ENCODE measurements around the gene LMNTD1. TPM values are rescaled to one million over a fixed set of nuclear protein-coding genes. Genes with fewer than 3 reads are reported as not detected.

The LMNTD1 gene
- polyA plus RNA-seq, 1 donor from 2014 or later = not detected

- Histone ChIP-seq H3F3A (ENCODE audit: insufficient read depth, low read length, poor library complexity, severe bottlenecking) (no peaks in the 10 kb centered on the region), H3K9me3 (ENCODE audit: low read length) (no peaks in the 10 kb centered on the region), H3K9me2 (ENCODE audit: insufficient read depth, low read length) (no peaks in the 10 kb centered on the region), H3K27me3 (ENCODE audit: insufficient read depth, low read depth, low read length) (no peaks in the 10 kb centered on the region), H4K20me1 (ENCODE audit: insufficient read depth) (no peaks in the 10 kb centered on the region), H3K4me3 (ENCODE audit: low read length) (no peak overlapping the region), H3K79me2 (replicated peaks; ENCODE audit: insufficient read depth, low read length) (no peaks in the 10 kb centered on the region), H2AFZ (ENCODE audit: low read depth, low read length) (no peak overlapping the region), H3K27ac (ENCODE audit: low read length) (no peak overlapping the region), H3K36me3 (ENCODE audit: insufficient read depth, low read length) (no peaks in the 10 kb centered on the region), H3K9ac (ENCODE audit: low read length) (no peak overlapping the region), H3K4me2 (ENCODE audit: low read length) (no peak overlapping the region)
- TF ChIP-seq REST (IDR thresholded peaks at IDR 0.05; ENCODE audit: borderline replicate concordance) (no peak), TAF1 (IDR thresholded peaks at IDR 0.05; ENCODE audit: low read depth) (no peak), MXI1 (conservative IDR thresholded peaks at IDR 0.05; ENCODE audit: poor library complexity, severe bottlenecking) (no peak), SMC3 (conservative IDR thresholded peaks at IDR 0.05; ENCODE audit: poor library complexity) (no peak), EZH2 (IDR thresholded peaks at IDR 0.05; ENCODE audit: borderline replicate concordance, insufficient read depth, low read length, poor library complexity, severe bottlenecking) (no peak), RAD21 (conservative IDR thresholded peaks at IDR 0.05) (no peak), CTCF (IDR thresholded peaks at IDR 0.05; ENCODE audit: poor library complexity, severe bottlenecking) (no peak), EP300 (conservative IDR thresholded peaks at IDR 0.05; ENCODE audit: poor library complexity, severe bottlenecking) (no peak), POLR2AphosphoS5 (IDR thresholded peaks at IDR 0.05) (no peak)
Observed at GRCh38 chr12:25456474-25456873, 96.6 kb downstream of the LMNTD1 start.

GRCh38 chr12:25455696-25456095, 97.4 kb downstream of the LMNTD1 start:
- no peak overlapping the region for H3K4me2 ChIP-seq (ENCODE audit: low read length)
- no peak overlapping the region for H2AFZ ChIP-seq (ENCODE audit: low read depth, low read length)
- no peaks in the 10 kb centered on the region for H3K79me2 ChIP-seq (replicated peaks; ENCODE audit: insufficient read depth, low read length)
- H3K9me2 ChIP-seq (ENCODE audit: insufficient read depth, low read length) = no peaks in the 10 kb centered on the region
- TF ChIP-seq EZH2 (IDR thresholded peaks at IDR 0.05; ENCODE audit: borderline replicate concordance, insufficient read depth, low read length, poor library complexity, severe bottlenecking) (no peak), SMC3 (conservative IDR thresholded peaks at IDR 0.05; ENCODE audit: poor library complexity) (no peak), POLR2AphosphoS5 (IDR thresholded peaks at IDR 0.05) (no peak), RAD21 (conservative IDR thresholded peaks at IDR 0.05) (no peak), EP300 (conservative IDR thresholded peaks at IDR 0.05; ENCODE audit: poor library complexity, severe bottlenecking) (no peak), REST (IDR thresholded peaks at IDR 0.05; ENCODE audit: borderline replicate concordance) (no peak), CTCF (IDR thresholded peaks at IDR 0.05; ENCODE audit: poor library complexity, severe bottlenecking) (no peak), TAF1 (IDR thresholded peaks at IDR 0.05; ENCODE audit: low read depth) (no peak), MXI1 (conservative IDR thresholded peaks at IDR 0.05; ENCODE audit: poor library complexity, severe bottlenecking) (no peak)
- no peaks in the 10 kb centered on the region for H3F3A ChIP-seq (ENCODE audit: insufficient read depth, low read length, poor library complexity, severe bottlenecking)
- no peaks in the 10 kb centered on the region for H3K27me3 ChIP-seq (ENCODE audit: insufficient read depth, low read depth, low read length)
- no peaks in the 10 kb centered on the region for H3K36me3 ChIP-seq (ENCODE audit: insufficient read depth, low read length)
- no peak overlapping the region for H3K27ac ChIP-seq (ENCODE audit: low read length)
- no peak overlapping the region for H3K9ac ChIP-seq (ENCODE audit: low read length)
- no peaks in the 10 kb centered on the region for H4K20me1 ChIP-seq (ENCODE audit: insufficient read depth)
- H3K9me3 ChIP-seq (ENCODE audit: low read length) = no peaks in the 10 kb centered on the region
- H3K4me3 ChIP-seq (ENCODE audit: low read length) = no peak overlapping the region

Data from neural cell (in vitro differentiated cells).